Fibroblast of villous mesenchyme (primary cell): ENCODE measurements around the gene ALDH1A1. TPM values are rescaled to one million over a fixed set of nuclear protein-coding genes. Genes with fewer than 3 reads are reported as not detected.

Experiments used
- DNase-seq: peaks from one replicate; pipeline ENCODE4 v3.0.0-alpha.2; 2010; ENCODE audit warnings: low read depth
- H3K4me3 ChIP-seq: 2 replicates; pipeline ENCODE4 v1.5.1; 2011; ENCODE audit warnings: low read depth, mild to moderate bottlenecking, low read length
- CTCF ChIP-seq: IDR thresholded peaks from 2 replicates; pipeline ENCODE4 v1.5.1; 2012; ENCODE audit warnings: low read depth, mild to moderate bottlenecking, low read length; ENCODE audit not compliant: insufficient read depth
- total RNA-seq: library from RNA; depleted of rRNA; stranded (reverse); fragments of >200 nt; gene quantifications from 2 replicates; pipeline ENCODE4 v1.2.3, GENCODE V29; 2012

The ALDH1A1 gene
- total RNA-seq, 1 donor, result 450 TPM

- DNase-seq, result no peak
- no peak overlapping the region for H3K4me3 ChIP-seq
- no peak for TF ChIP-seq CTCF
Measured at GRCh38 chr9:72936266-72936665, 16.6 kb downstream of the ALDH1A1 start.

GRCh38 chr9:72935595-72935994, 17.3 kb downstream of the ALDH1A1 start:
- no peak for TF ChIP-seq CTCF
- no peak for DNase-seq
- H3K4me3 ChIP-seq, result no peak overlapping the region

GRCh38 chr9:72933730-72934665, 18.9 kb downstream of the ALDH1A1 start:
- TF ChIP-seq CTCF, result no peak
- DNase-seq, result no peak

GRCh38 chr9:72932619-72933018, 20.2 kb downstream of the ALDH1A1 start:
- TF ChIP-seq CTCF, result no peak
- DNase-seq, result peak; percentile 79
- no peak overlapping the region for H3K4me3 ChIP-seq

More at GRCh38 chr9:72933730-72934665, 18.9 kb downstream of the ALDH1A1 start:
- H3K4me3 ChIP-seq, result no peak overlapping the region

GRCh38 chr9:72931897-72932296, 21.0 kb downstream of the ALDH1A1 start:
- H3K4me3 ChIP-seq, result no peak overlapping the region
- no peak for TF ChIP-seq CTCF
- no peak for DNase-seq

GRCh38 chr9:72931437-72931836, 21.4 kb downstream of the ALDH1A1 start:
- no peak overlapping the region for H3K4me3 ChIP-seq
- no peak for TF ChIP-seq CTCF
- DNase-seq, result no peak
